Measurements from ENCODE around the gene LRRC32. TPM values are rescaled to one million over a fixed set of nuclear protein-coding genes. Genes with fewer than 3 reads are reported as not detected.

LRRC32 gene
- polyA plus RNA-seq, 1 donor from 2014 or later, result not detected

- no peak overlapping the region for H2AFZ ChIP-seq (ENCODE audit: low read depth, low read length)
- TF ChIP-seq EZH2 (IDR thresholded peaks at IDR 0.05; ENCODE audit: borderline replicate concordance, insufficient read depth, low read length, poor library complexity, severe bottlenecking) (no peak), TAF1 (IDR thresholded peaks at IDR 0.05; ENCODE audit: low read depth) (no peak)
Measured at GRCh38 chr11:76630600-76631281, 39.8 kb downstream of the LRRC32 start.

GRCh38 chr11:76629853-76630599 is 40.5 kb downstream of the LRRC32 start:
- Histone ChIP-seq H3K9ac (ENCODE audit: low read length) (no peak overlapping the region), H3K9me2 (ENCODE audit: insufficient read depth, low read length) (no peaks in the 10 kb centered on the region), H2AFZ (ENCODE audit: low read depth, low read length) (no peak overlapping the region), H3K4me3 (ENCODE audit: low read length) (no peak overlapping the region), H3K27ac (ENCODE audit: low read length) (no peak overlapping the region), H3K9me3 (ENCODE audit: low read length) (no peaks in the 10 kb centered on the region), H3K79me2 (replicated peaks; ENCODE audit: insufficient read depth, low read length) (no peaks in the 10 kb centered on the region), H3K36me3 (ENCODE audit: insufficient read depth, low read length) (no peaks in the 10 kb centered on the region), H4K20me1 (ENCODE audit: insufficient read depth) (no peaks in the 10 kb centered on the region), H3F3A (ENCODE audit: insufficient read depth, low read length, poor library complexity, severe bottlenecking) (no peaks in the 10 kb centered on the region), H3K27me3 (ENCODE audit: insufficient read depth, low read depth, low read length) (no peaks in the 10 kb centered on the region), H3K4me2 (ENCODE audit: low read length) (no peak overlapping the region)
- TF ChIP-seq RAD21 (conservative IDR thresholded peaks at IDR 0.05) (no peak), CTCF (IDR thresholded peaks at IDR 0.05; ENCODE audit: poor library complexity, severe bottlenecking) (no peak), EP300 (conservative IDR thresholded peaks at IDR 0.05; ENCODE audit: poor library complexity, severe bottlenecking) (no peak), REST (IDR thresholded peaks at IDR 0.05; ENCODE audit: borderline replicate concordance) (no peak), EZH2 (IDR thresholded peaks at IDR 0.05; ENCODE audit: borderline replicate concordance, insufficient read depth, low read length, poor library complexity, severe bottlenecking) (no peak), MXI1 (conservative IDR thresholded peaks at IDR 0.05; ENCODE audit: poor library complexity, severe bottlenecking) (no peak), POLR2AphosphoS5 (IDR thresholded peaks at IDR 0.05) (no peak), SMC3 (conservative IDR thresholded peaks at IDR 0.05; ENCODE audit: poor library complexity) (no peak), TAF1 (IDR thresholded peaks at IDR 0.05; ENCODE audit: low read depth) (no peak)

More at GRCh38 chr11:76630600-76631281, 39.8 kb downstream of the LRRC32 start:
- no peaks in the 10 kb centered on the region for H3K79me2 ChIP-seq (replicated peaks; ENCODE audit: insufficient read depth, low read length)
- H3K36me3 ChIP-seq (ENCODE audit: insufficient read depth, low read length), result no peaks in the 10 kb centered on the region
- H3K4me3 ChIP-seq (ENCODE audit: low read length), result no peak overlapping the region
- no peaks in the 10 kb centered on the region for H4K20me1 ChIP-seq (ENCODE audit: insufficient read depth)
- no peaks in the 10 kb centered on the region for H3F3A ChIP-seq (ENCODE audit: insufficient read depth, low read length, poor library complexity, severe bottlenecking)
- no peak overlapping the region for H3K4me2 ChIP-seq (ENCODE audit: low read length)
- H3K27ac ChIP-seq (ENCODE audit: low read length), result no peak overlapping the region
- H3K9me3 ChIP-seq (ENCODE audit: low read length), result no peaks in the 10 kb centered on the region
- no peaks in the 10 kb centered on the region for H3K27me3 ChIP-seq (ENCODE audit: insufficient read depth, low read depth, low read length)
- H3K9ac ChIP-seq (ENCODE audit: low read length), result no peak overlapping the region
- no peaks in the 10 kb centered on the region for H3K9me2 ChIP-seq (ENCODE audit: insufficient read depth, low read length)

Data from neural cell (in vitro differentiated cells).